ENCODE measurements around the gene HEXB.

Gene HEXB

GRCh38 chr5:74684900-74685851 is at the start of gene HEXB (continued):
- TF ChIP-seq, protein P1, sequence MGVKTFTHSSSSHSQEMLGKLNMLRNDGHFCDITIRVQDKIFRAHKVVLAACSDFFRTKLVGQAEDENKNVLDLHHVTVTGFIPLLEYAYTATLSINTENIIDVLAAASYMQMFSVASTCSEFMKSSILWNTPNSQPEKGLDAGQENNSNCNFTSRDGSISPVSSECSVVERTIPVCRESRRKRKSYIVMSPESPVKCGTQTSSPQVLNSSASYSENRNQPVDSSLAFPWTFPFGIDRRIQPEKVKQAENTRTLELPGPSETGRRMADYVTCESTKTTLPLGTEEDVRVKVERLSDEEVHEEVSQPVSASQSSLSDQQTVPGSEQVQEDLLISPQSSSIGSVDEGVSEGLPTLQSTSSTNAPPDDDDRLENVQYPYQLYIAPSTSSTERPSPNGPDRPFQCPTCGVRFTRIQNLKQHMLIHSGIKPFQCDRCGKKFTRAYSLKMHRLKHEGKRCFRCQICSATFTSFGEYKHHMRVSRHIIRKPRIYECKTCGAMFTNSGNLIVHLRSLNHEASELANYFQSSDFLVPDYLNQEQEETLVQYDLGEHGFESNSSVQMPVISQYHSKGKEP (tag by site-specific recombination; IDR thresholded peaks at IDR 0.05): no peak
- TF ChIP-seq ZNF311 (tag by site-specific recombination; IDR thresholded peaks at IDR 0.05; ENCODE audit: borderline replicate concordance) (no peak), ZNF791 (tag by site-specific recombination; IDR thresholded peaks at IDR 0.05) (no peak), TCF7L2 (IDR thresholded peaks at IDR 0.05; ENCODE audit: borderline replicate concordance, low read depth, low read length) (0 out of 2 replicates have a peak, but pooled peaks have one; percentile 23), ZNF426 (tag by site-specific recombination; IDR thresholded peaks at IDR 0.05) (no peak), ZNF549 (tag by site-specific recombination; IDR thresholded peaks at IDR 0.05) (no peak), ZSCAN18 (tag by site-specific recombination; IDR thresholded peaks at IDR 0.05) (no peak), ZSCAN23 (tag by site-specific recombination; IDR thresholded peaks at IDR 0.05) (no peak), OSR2 (tag by site-specific recombination; IDR thresholded peaks at IDR 0.05) (no peak), GLI4 (tag by site-specific recombination; IDR thresholded peaks at IDR 0.05) (no peak), GLIS1 (tag by site-specific recombination; IDR thresholded peaks at IDR 0.05) (peak; percentile 35), ZNF600 (tag by site-specific recombination; IDR thresholded peaks at IDR 0.05) (peak; percentile 97), HOXA7 (CRISPR knock-in tag; IDR thresholded peaks at IDR 0.05; ENCODE audit: borderline replicate concordance) (no peak), PRDM4 (tag by site-specific recombination; IDR thresholded peaks at IDR 0.05) (no peak), ZFHX2 (tag by site-specific recombination; conservative IDR thresholded peaks at IDR 0.05) (peak; percentile 71), ZNF121 (tag by site-specific recombination; IDR thresholded peaks at IDR 0.05) (no peak), SCRT1 (tag by site-specific recombination; IDR thresholded peaks at IDR 0.05; ENCODE audit: borderline replicate concordance) (no peak), ZNF354C (tag by site-specific recombination; IDR thresholded peaks at IDR 0.05; ENCODE audit: borderline replicate concordance, low read depth) (no peak), WT1 (tag by site-specific recombination; IDR thresholded peaks at IDR 0.05) (peak; percentile 22; the same call in 1 of the 2 replicates), GLIS2 (tag by site-specific recombination; IDR thresholded peaks at IDR 0.05) (peak; percentile 10; the same call in 1 of the 2 replicates), HOXD13 (CRISPR knock-in tag; IDR thresholded peaks at IDR 0.05; ENCODE audit: borderline replicate concordance) (no peak), IKZF3 (tag by site-specific recombination; IDR thresholded peaks at IDR 0.05) (peak; percentile 64), ZNF558 (tag by site-specific recombination; IDR thresholded peaks at IDR 0.05) (no peak), ZNF362 (tag by site-specific recombination; IDR thresholded peaks at IDR 0.05) (no peak), ZNF16 (tag by site-specific recombination; IDR thresholded peaks at IDR 0.05; ENCODE audit: low read depth) (no peak)
- TF ChIP-seq, protein P2, sequence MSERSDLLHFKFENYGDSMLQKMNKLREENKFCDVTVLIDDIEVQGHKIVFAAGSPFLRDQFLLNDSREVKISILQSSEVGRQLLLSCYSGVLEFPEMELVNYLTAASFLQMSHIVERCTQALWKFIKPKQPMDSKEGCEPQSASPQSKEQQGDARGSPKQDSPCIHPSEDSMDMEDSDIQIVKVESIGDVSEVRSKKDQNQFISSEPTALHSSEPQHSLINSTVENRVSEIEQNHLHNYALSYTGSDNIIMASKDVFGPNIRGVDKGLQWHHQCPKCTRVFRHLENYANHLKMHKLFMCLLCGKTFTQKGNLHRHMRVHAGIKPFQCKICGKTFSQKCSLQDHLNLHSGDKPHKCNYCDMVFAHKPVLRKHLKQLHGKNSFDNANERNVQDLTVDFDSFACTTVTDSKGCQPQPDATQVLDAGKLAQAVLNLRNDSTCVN (tag by site-specific recombination; optimal IDR thresholded peaks at IDR 0.05): peak; percentile 86
- TF ChIP-seq, protein P3, sequence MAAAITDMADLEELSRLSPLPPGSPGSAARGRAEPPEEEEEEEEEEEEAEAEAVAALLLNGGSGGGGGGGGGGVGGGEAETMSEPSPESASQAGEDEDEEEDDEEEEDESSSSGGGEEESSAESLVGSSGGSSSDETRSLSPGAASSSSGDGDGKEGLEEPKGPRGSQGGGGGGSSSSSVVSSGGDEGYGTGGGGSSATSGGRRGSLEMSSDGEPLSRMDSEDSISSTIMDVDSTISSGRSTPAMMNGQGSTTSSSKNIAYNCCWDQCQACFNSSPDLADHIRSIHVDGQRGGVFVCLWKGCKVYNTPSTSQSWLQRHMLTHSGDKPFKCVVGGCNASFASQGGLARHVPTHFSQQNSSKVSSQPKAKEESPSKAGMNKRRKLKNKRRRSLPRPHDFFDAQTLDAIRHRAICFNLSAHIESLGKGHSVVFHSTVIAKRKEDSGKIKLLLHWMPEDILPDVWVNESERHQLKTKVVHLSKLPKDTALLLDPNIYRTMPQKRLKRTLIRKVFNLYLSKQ (tag by site-specific recombination; IDR thresholded peaks at IDR 0.05; ENCODE audit: borderline replicate concordance): no peak
- TF ChIP-seq, protein P4, sequence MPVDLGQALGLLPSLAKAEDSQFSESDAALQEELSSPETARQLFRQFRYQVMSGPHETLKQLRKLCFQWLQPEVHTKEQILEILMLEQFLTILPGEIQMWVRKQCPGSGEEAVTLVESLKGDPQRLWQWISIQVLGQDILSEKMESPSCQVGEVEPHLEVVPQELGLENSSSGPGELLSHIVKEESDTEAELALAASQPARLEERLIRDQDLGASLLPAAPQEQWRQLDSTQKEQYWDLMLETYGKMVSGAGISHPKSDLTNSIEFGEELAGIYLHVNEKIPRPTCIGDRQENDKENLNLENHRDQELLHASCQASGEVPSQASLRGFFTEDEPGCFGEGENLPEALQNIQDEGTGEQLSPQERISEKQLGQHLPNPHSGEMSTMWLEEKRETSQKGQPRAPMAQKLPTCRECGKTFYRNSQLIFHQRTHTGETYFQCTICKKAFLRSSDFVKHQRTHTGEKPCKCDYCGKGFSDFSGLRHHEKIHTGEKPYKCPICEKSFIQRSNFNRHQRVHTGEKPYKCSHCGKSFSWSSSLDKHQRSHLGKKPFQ (tag by site-specific recombination; IDR thresholded peaks at IDR 0.05): no peak
